Astrocyte (in vitro differentiated cells and primary cell): Measurements from ENCODE around the gene RAP1GAP. TPM values are rescaled to one million over a fixed set of nuclear protein-coding genes. Genes with fewer than 3 reads are reported as not detected.

ENCODE experiments used
- DNase-seq: peaks from one replicate; pipeline ENCODE4 v3.0.0-alpha.2; 2010; ENCODE audit warnings: low read depth
- FAIRE-seq: peaks from 2 replicates; lab custom pipeline; 2011; peaks lifted over from hg19 to GRCh38; lab: Jason Lieb, UNC
- H2AFZ ChIP-seq: 2 replicates; pipeline ENCODE4 v1.6.0; 2012; ENCODE audit warnings: low read depth, low read length, inconsistent platforms
- H3K27ac ChIP-seq: 2 replicates; pipeline ENCODE4 v1.5.1; 2011; ENCODE audit warnings: low read depth, low read length, inconsistent platforms
- H3K27me3 ChIP-seq: 2 replicates; pipeline ENCODE4 v1.6.0; 2011; ENCODE audit warnings: low read length, inconsistent platforms; ENCODE audit not compliant: insufficient read depth
- H3K36me3 ChIP-seq: 2 replicates; pipeline ENCODE4 v1.5.1; 2011; ENCODE audit warnings: low read length, inconsistent platforms; ENCODE audit not compliant: insufficient read depth
- H3K4me1 ChIP-seq: 2 replicates; pipeline ENCODE4 v1.5.1; 2011; ENCODE audit warnings: low read length, inconsistent platforms; ENCODE audit not compliant: insufficient read depth
- H3K4me2 ChIP-seq: 2 replicates; pipeline ENCODE4 v1.6.0; 2012; ENCODE audit warnings: low read length, inconsistent platforms
- H3K4me3 ChIP-seq: 2 replicates; pipeline ENCODE4 v1.5.1; 2011; ENCODE audit warnings: low read depth, mild to moderate bottlenecking, low read length, inconsistent platforms; ENCODE audit not compliant: insufficient read depth
- H3K79me2 ChIP-seq: 2 replicates; pipeline ENCODE4 v1.6.0; 2012; ENCODE audit warnings: mild to moderate bottlenecking, low read length, inconsistent platforms; ENCODE audit not compliant: insufficient read depth
- H3K9ac ChIP-seq: 2 replicates; pipeline ENCODE4 v1.6.0; 2012; ENCODE audit warnings: mild to moderate bottlenecking, low read length, inconsistent platforms
- H3K9me3 ChIP-seq: 2 replicates; pipeline ENCODE4 v1.5.1; 2012; ENCODE audit warnings: low read depth, mild to moderate bottlenecking, low read length, inconsistent platforms; ENCODE audit not compliant: insufficient read depth
- H4K20me1 ChIP-seq: 2 replicates; pipeline ENCODE4 v1.6.0; 2012; ENCODE audit warnings: low read length, inconsistent platforms; ENCODE audit not compliant: insufficient read depth
- H3K27ac Mint-ChIP-seq: one replicate; pipeline ENCODE4 v1.8.0; 2021; ENCODE audit warnings: mild to moderate bottlenecking, mixed read lengths; ENCODE audit not compliant: unreplicated experiment
- H3K27me3 Mint-ChIP-seq: one replicate; pipeline ENCODE4 v1.8.0; 2021; ENCODE audit warnings: low read depth, mixed read lengths; ENCODE audit not compliant: unreplicated experiment
- H3K36me3 Mint-ChIP-seq: one replicate; pipeline ENCODE4 v1.8.0; 2021; ENCODE audit warnings: low read depth, mixed read lengths; ENCODE audit not compliant: unreplicated experiment
- H3K4me1 Mint-ChIP-seq: one replicate; pipeline ENCODE4 v1.8.0; 2021; ENCODE audit warnings: low read depth, mixed read lengths; ENCODE audit not compliant: unreplicated experiment
- H3K4me3 Mint-ChIP-seq: one replicate; pipeline ENCODE4 v1.8.0; 2021; ENCODE audit warnings: mild to moderate bottlenecking, moderate library complexity, mixed read lengths; ENCODE audit not compliant: unreplicated experiment
- H3K9me3 Mint-ChIP-seq: one replicate; pipeline ENCODE4 v1.8.0; 2021; ENCODE audit warnings: mild to moderate bottlenecking, mixed read lengths; ENCODE audit not compliant: unreplicated experiment
- EZH2 ChIP-seq: IDR thresholded peaks from 2 replicates; pipeline ENCODE4 v1.6.1; 2012; ENCODE audit warnings: mild to moderate bottlenecking, low read length, inconsistent platforms; ENCODE audit not compliant: insufficient read depth
- total RNA-seq: library from RNA; stranded (reverse); gene quantifications from 2 replicates; pipeline ENCODE4 v1.2.1, GENCODE V29; 2021
- TF ChIP-seq, protein P1 (sequence below): IDR thresholded peaks from 2 replicates; pipeline ENCODE4 v1.5.1; 2011; ENCODE audit warnings: low read depth, mild to moderate bottlenecking, inconsistent platforms, low read length, moderate library complexity; ENCODE audit not compliant: insufficient read depth

RAP1GAP gene
- total RNA-seq, 1 donor from 2014 or later: 3.2 TPM

DNA sequence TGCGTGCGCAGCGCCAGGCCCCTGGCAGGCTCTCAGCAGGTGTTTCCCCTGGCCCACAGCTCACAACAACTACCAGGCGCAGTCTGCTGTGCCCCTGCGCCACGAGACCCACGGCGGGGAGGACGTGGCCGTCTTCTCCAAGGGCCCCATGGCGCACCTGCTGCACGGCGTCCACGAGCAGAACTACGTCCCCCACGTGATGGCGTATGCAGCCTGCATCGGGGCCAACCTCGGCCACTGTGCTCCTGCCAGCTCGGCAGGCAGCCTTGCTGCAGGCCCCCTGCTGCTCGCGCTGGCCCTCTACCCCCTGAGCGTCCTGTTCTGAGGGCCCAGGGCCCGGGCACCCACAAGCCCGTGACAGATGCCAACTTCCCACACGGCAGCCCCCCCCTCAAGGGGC, 91.8 kb downstream of the RAP1GAP start:
- H3K4me3 ChIP-seq: no peak overlapping the region
- no peak for TF ChIP-seq EZH2
- TF ChIP-seq, protein P1, sequence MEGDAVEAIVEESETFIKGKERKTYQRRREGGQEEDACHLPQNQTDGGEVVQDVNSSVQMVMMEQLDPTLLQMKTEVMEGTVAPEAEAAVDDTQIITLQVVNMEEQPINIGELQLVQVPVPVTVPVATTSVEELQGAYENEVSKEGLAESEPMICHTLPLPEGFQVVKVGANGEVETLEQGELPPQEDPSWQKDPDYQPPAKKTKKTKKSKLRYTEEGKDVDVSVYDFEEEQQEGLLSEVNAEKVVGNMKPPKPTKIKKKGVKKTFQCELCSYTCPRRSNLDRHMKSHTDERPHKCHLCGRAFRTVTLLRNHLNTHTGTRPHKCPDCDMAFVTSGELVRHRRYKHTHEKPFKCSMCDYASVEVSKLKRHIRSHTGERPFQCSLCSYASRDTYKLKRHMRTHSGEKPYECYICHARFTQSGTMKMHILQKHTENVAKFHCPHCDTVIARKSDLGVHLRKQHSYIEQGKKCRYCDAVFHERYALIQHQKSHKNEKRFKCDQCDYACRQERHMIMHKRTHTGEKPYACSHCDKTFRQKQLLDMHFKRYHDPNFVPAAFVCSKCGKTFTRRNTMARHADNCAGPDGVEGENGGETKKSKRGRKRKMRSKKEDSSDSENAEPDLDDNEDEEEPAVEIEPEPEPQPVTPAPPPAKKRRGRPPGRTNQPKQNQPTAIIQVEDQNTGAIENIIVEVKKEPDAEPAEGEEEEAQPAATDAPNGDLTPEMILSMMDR: no peak
- no peaks in the 10 kb centered on the region for H4K20me1 ChIP-seq
- H3K4me2 ChIP-seq: no peak overlapping the region
- Mint-ChIP-seq H3K9me3 (no peaks in the 10 kb centered on the region), H3K4me1 (peaks cover 11% of the 10 kb centered on the region), H3K4me3 (no peak overlapping the region), H3K27ac (no peak overlapping the region), H3K27me3 (peaks cover 6% of the 10 kb centered on the region), H3K36me3 (no peaks in the 10 kb centered on the region)
- peaks cover 10% of the 10 kb centered on the region for H3K4me1 ChIP-seq
- DNase-seq (no peak), FAIRE-seq (no peak)
- H3K27ac ChIP-seq: no peak overlapping the region
- peaks cover 3% of the 10 kb centered on the region for H3K9me3 ChIP-seq
- no peaks in the 10 kb centered on the region for H3K27me3 ChIP-seq
- no peaks in the 10 kb centered on the region for H3K36me3 ChIP-seq
- no peaks in the 10 kb centered on the region for H3K79me2 ChIP-seq
- no peak overlapping the region for H2AFZ ChIP-seq
- H3K9ac ChIP-seq: no peak overlapping the region

DNA sequence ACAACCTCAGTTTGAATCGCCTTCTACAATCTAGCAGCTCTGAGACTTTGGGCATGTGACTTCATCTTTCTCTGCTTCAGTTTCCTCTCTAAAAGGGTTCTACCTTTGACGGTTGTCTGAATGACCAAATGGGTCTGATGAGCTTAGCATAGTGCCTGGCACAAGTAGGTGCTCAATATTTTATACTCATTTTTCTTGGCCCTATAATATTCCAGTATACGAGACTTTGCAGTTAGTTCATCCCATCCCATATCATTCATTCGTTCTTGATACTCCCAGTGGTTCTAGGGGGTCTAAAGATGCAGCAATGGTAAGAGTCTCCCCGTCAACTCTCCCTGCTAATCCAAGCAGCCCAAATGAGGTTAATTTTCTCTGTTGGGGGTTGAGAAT, 92.4 kb downstream of the RAP1GAP start:
- peaks cover 5% of the 10 kb centered on the region for H3K9me3 ChIP-seq
- no peak overlapping the region for H3K27ac ChIP-seq
- peaks cover 10% of the 10 kb centered on the region for H3K4me1 ChIP-seq
- peaks cover 6% of the 10 kb centered on the region for H3K27me3 Mint-ChIP-seq
- H3K27ac Mint-ChIP-seq: no peak overlapping the region
- peaks cover 3% of the 10 kb centered on the region for H3K36me3 Mint-ChIP-seq
- H3K4me3 Mint-ChIP-seq: no peak overlapping the region
- H2AFZ ChIP-seq: no peak overlapping the region
- H3K4me3 ChIP-seq: no peak overlapping the region
- no peak overlapping the region for H3K9ac ChIP-seq
- no peak for FAIRE-seq
- TF ChIP-seq, protein P1: no peak
- no peak for TF ChIP-seq EZH2
- no peaks in the 10 kb centered on the region for H3K36me3 ChIP-seq
- no peak overlapping the region for H3K4me2 ChIP-seq
- DNase-seq: no peak
- H3K79me2 ChIP-seq: no peaks in the 10 kb centered on the region
- H4K20me1 ChIP-seq: no peaks in the 10 kb centered on the region
- H3K4me1 Mint-ChIP-seq: peaks cover 11% of the 10 kb centered on the region
- H3K27me3 ChIP-seq: no peaks in the 10 kb centered on the region
- H3K9me3 Mint-ChIP-seq: no peaks in the 10 kb centered on the region

DNA sequence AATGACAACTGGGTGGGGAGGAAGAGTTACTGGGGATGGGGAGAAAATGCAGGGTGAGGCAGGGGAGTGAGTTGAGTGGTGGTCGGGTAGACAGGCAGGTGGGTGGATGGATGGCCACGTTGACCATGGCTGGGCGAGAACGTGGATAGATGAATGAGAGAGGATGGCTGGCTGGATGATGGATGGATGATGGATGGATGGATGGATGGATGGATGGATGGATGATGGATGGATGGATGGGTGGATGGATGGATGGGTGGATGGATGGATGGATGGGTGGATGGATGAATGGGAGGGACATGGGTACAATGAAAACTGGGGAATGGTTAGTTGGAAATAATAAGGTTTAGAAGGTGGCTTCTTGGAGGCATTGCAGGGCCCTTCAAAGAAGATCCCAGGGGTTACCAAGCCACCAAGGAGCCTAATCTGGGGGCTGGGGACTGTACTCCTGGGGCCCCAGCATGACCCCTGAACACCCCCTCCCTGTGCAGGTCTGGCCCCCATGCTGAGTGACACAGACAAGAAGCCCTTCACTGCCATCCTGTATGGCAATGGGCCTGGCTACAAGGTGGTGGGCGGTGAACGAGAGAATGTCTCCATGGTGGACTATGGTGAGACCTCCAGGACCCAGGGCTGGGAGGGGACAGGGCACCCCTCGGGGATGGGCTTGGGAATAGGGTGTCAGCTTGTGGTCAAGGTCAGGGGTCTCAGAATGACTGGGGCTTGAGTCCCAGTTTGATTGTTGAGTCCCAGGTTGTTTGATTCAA, 92.9 kb downstream of the RAP1GAP start:
- Mint-ChIP-seq H3K4me1 (peaks cover 11% of the 10 kb centered on the region), H3K27me3 (peaks cover 6% of the 10 kb centered on the region), H3K27ac (no peak overlapping the region), H3K36me3 (peaks cover 3% of the 10 kb centered on the region), H3K9me3 (no peaks in the 10 kb centered on the region), H3K4me3 (no peak overlapping the region)
- peaks cover 10% of the 10 kb centered on the region for H3K4me1 ChIP-seq
- no peaks in the 10 kb centered on the region for H4K20me1 ChIP-seq
- no peaks in the 10 kb centered on the region for H3K27me3 ChIP-seq
- H3K9me3 ChIP-seq: peaks cover 5% of the 10 kb centered on the region
- no peak overlapping the region for H3K9ac ChIP-seq
- DNase-seq: no peak
- H3K36me3 ChIP-seq: no peaks in the 10 kb centered on the region
- no peak overlapping the region for H2AFZ ChIP-seq
- H3K27ac ChIP-seq: no peak overlapping the region
- TF ChIP-seq, protein P1: no peak
- TF ChIP-seq EZH2: no peak
- no peaks in the 10 kb centered on the region for H3K79me2 ChIP-seq
- H3K4me3 ChIP-seq: no peak overlapping the region
- no peak overlapping the region for H3K4me2 ChIP-seq
- FAIRE-seq: no peak
